ENCODE data around the gene PDE4D. TPM values are rescaled to one million over a fixed set of nuclear protein-coding genes. Genes with fewer than 3 reads are reported as not detected.

PDE4D gene
- total RNA-seq, 1 donor from 2014 or later, result 28.2 TPM

DNA sequence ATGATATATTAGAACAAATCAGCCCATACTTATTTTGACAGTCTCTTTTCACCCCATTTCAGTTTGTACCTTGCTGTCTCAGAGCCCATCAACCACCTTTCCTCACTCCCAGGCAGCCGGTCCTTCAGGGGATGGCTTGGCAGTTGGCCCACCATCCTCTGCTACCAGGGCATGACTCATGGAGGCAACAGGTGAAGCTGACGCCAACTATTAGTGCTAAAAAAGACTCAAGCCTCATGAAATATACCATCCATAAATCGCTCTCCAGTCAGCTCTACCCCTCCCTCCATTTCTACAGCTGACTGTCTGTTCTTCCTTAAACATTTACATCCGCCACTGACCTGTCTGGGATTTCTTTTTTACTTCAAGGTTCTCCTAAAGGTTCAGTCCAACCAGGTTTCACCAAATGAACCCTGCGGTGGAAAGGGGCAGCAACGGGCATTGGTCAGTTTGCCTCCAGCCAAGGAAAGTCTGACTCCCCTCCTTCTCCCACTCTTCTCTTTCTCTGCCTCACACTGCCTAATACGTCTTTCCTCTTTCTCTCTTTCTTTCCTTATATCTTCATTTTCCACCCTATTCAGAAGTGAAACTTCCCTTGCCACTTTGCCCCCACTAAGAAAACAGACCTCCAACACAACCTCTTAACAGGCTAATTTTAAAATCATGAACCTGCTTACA lies 871.5 kb downstream of the PDE4D start:
- DNase-seq, result no peak
- Mint-ChIP-seq H3K36me3 (ENCODE audit: low read depth) (peaks cover 2% of the 10 kb centered on the region), H3K9me3 (no peaks in the 10 kb centered on the region), H3K4me1 (peaks cover 4% of the 10 kb centered on the region), H3K27me3 (no peaks in the 10 kb centered on the region), H3K4me3 (no peak overlapping the region), H3K27ac (no peak overlapping the region)
- intact Hi-C loops (cut with micrococcal nuclease), result no loop called here
- no peak for ATAC-seq (ENCODE audit: low read depth)
- ChIA-PET CTCF (interaction anchor here (1.1 to 1.4 kb wide), 2 partner anchors 13 to 131 kb away, joined by 3 read pairs; no protein-coding TSS in a partner anchor), POLR2A (no interaction called here)
- TF ChIP-seq, protein P1, sequence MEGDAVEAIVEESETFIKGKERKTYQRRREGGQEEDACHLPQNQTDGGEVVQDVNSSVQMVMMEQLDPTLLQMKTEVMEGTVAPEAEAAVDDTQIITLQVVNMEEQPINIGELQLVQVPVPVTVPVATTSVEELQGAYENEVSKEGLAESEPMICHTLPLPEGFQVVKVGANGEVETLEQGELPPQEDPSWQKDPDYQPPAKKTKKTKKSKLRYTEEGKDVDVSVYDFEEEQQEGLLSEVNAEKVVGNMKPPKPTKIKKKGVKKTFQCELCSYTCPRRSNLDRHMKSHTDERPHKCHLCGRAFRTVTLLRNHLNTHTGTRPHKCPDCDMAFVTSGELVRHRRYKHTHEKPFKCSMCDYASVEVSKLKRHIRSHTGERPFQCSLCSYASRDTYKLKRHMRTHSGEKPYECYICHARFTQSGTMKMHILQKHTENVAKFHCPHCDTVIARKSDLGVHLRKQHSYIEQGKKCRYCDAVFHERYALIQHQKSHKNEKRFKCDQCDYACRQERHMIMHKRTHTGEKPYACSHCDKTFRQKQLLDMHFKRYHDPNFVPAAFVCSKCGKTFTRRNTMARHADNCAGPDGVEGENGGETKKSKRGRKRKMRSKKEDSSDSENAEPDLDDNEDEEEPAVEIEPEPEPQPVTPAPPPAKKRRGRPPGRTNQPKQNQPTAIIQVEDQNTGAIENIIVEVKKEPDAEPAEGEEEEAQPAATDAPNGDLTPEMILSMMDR (IDR thresholded peaks at IDR 0.05), result no peak

DNA sequence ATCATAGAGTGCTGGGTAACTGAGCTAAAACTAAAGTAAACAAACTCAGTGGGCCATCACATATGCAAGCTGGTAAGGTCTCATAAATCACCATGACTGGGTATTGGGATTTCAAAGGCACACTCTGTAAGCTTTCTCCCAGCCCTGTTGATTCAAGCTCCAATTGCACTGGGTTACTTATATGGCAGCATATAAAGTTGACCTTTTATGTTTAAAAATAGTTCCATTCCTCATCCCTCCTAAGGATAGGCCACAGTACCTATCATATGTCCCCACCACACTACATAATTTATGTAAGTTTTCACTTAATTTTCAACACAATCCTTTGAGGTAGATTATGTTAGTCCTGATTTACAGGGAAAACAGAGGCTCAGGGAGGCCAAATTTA lies 872.2 kb downstream of the PDE4D start:
- TF ChIP-seq, protein P1 (IDR thresholded peaks at IDR 0.05), result no peak
- Mint-ChIP-seq H3K27me3 (no peaks in the 10 kb centered on the region), H3K4me1 (peaks cover 2% of the 10 kb centered on the region), H3K9me3 (no peaks in the 10 kb centered on the region), H3K36me3 (ENCODE audit: low read depth) (peaks cover 2% of the 10 kb centered on the region), H3K27ac (no peak overlapping the region), H3K4me3 (no peak overlapping the region)
- intact Hi-C loops (cut with micrococcal nuclease), result no loop called here
- POLR2A ChIA-PET, result no interaction called here
- CTCF ChIA-PET, result interaction anchor here (1.1 to 1.4 kb wide), 2 partner anchors 13 to 130 kb away, joined by 3 read pairs; no protein-coding TSS in a partner anchor
- ATAC-seq (ENCODE audit: low read depth) (no peak), DNase-seq (no peak)

DNA sequence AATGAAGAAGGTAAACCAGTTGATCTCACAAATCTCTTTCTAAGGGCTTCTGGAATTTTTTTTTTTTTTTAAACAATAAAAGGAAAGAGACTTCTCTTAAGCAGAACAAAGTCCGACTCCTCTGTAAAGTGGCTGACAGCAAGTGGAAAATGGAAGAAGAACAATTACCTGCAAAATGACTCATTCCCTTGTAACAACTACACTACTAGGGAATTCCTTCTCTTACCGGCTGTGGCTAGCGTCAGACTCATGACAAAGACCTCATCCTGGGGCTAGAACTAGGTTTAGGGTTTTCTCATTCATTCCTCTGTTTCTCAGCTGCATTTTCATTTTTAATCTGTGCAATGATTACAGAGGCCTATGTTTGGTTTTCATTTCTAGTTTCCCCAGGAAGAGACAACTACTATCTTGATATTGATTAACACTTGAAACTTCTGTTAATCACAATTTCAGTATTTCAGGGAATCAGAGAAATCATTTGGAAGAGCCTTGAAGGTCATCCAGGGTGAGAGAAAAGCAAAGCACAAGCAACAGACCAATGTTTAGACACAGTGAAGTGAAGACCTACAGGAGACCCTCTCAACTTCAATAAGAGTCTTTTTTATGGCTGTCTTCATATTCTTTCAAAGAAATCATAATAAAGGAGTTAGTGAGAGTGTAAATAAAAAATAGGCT lies 872.8 kb downstream of the PDE4D start:
- POLR2A ChIA-PET, result no interaction called here
- CTCF ChIA-PET, result interaction anchor here (1.4 kb wide), 1 partner anchor 14 kb away, joined by 3 read pairs; no protein-coding TSS in a partner anchor
- intact Hi-C loops (cut with micrococcal nuclease), result no loop called here
- TF ChIP-seq, protein P1 (IDR thresholded peaks at IDR 0.05), result no peak
- Mint-ChIP-seq H3K4me3 (no peak overlapping the region), H3K36me3 (ENCODE audit: low read depth) (peaks cover 2% of the 10 kb centered on the region), H3K27ac (no peak overlapping the region), H3K27me3 (no peaks in the 10 kb centered on the region), H3K4me1 (no peaks in the 10 kb centered on the region), H3K9me3 (peaks cover 2% of the 10 kb centered on the region)
- ATAC-seq (ENCODE audit: low read depth) (no peak), DNase-seq (no peak)

DNA sequence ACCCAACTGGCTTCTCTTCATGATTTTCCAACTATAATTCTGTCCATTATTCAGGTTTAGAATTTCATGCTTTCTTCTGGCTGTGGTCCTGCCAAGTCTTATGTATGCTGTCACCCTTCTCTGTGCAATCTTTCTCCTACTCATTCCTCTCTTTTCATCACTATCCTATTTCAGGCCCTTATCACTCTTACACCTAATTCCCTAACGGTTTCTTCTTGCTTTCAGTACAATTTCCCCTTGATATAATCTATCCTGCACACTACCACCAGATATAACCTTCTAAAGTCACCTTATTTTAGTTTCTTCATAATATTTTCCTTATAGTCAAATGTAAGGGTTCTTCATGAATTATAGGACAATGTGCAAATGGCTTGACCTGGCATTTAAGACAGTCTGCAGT lies 874.4 kb downstream of the PDE4D start:
- Mint-ChIP-seq H3K36me3 (ENCODE audit: low read depth) (no peaks in the 10 kb centered on the region), H3K9me3 (peaks cover 2% of the 10 kb centered on the region), H3K4me3 (no peak overlapping the region), H3K27ac (no peak overlapping the region), H3K27me3 (no peaks in the 10 kb centered on the region), H3K4me1 (no peaks in the 10 kb centered on the region)
- intact Hi-C loops (cut with micrococcal nuclease), result no loop called here
- DNase-seq (no peak), ATAC-seq (ENCODE audit: low read depth) (no peak)
- TF ChIP-seq, protein P1 (IDR thresholded peaks at IDR 0.05), result no peak
- POLR2A ChIA-PET, result no interaction called here
- CTCF ChIA-PET, result no interaction called here

DNA sequence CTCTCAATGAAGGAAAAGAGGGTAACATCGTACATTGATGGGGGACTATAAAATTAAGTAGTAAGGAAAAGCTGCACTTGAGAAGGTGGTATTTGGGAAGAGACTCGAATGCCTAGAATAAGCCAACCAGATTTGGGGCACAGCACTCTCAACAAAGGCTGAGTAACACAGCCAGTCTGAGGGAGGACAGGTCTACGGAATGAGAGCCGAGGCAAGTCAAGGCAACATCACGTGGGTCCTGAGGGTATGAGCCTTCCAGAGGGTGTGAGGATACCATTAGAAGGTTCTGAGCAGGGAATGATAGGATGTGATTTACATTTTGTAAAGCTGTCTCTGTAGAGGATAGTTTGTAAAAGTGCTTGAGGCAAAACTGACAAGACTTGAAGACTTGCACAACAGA lies 876.6 kb downstream of the PDE4D start:
- Mint-ChIP-seq H3K4me1 (no peaks in the 10 kb centered on the region), H3K9me3 (peaks cover 9% of the 10 kb centered on the region), H3K27me3 (no peaks in the 10 kb centered on the region), H3K27ac (no peak overlapping the region), H3K4me3 (no peak overlapping the region), H3K36me3 (ENCODE audit: low read depth) (no peaks in the 10 kb centered on the region)
- ChIA-PET CTCF (no interaction called here), POLR2A (no interaction called here)
- TF ChIP-seq, protein P1 (IDR thresholded peaks at IDR 0.05), result no peak
- DNase-seq (no peak), ATAC-seq (ENCODE audit: low read depth) (no peak)
- intact Hi-C loops (cut with micrococcal nuclease), result no loop called here
